MCF 10A (cell line): ENCODE results near the gene LHX1. TPM values are rescaled to one million over a fixed set of nuclear protein-coding genes. Genes with fewer than 3 reads are reported as not detected.

Experiments
- BruUV-seq: library from RNA; stranded (reverse); fragments of 400-500 nt; replicated peaks from 2 replicates; lab custom pipeline; 2021; lab: Mats Ljungman, UMichigan
- CTCF ChIA-PET: fragments of 300-600 bp; sonication (Branson Sonifier 250); formaldehyde crosslinking; extraction: SDS; loops from one replicate; lab custom pipeline; 2021; ENCODE audit warnings: antibody characterized with exemption, inconsistent platforms; lab: Yijun Ruan, JAX
- POLR2A ChIA-PET: fragments of 300-600, 350-650 bp; sonication (Branson Sonifier 250); formaldehyde crosslinking; extraction: SDS; loops from one replicate; lab custom pipeline; 2020; ENCODE audit warnings: antibody characterized with exemption, inconsistent platforms; lab: Yijun Ruan, JAX
- DNase-seq: peaks from one replicate; pipeline ENCODE4 v3.0.0-alpha.2; 2018; ENCODE audit not compliant: unreplicated experiment
- H3K27ac Mint-ChIP-seq: one replicate; pipeline ENCODE4 v1.8.0; 2022; ENCODE audit warnings: mild to moderate bottlenecking, low read depth, mixed read lengths; ENCODE audit not compliant: unreplicated experiment
- H3K27me3 Mint-ChIP-seq: one replicate; pipeline ENCODE4 v1.8.0; 2022; ENCODE audit warnings: mixed read lengths; ENCODE audit not compliant: insufficient read depth, unreplicated experiment
- H3K36me3 Mint-ChIP-seq: one replicate; pipeline ENCODE4 v1.8.0; 2022; ENCODE audit warnings: mild to moderate bottlenecking, moderate library complexity, mixed read lengths; ENCODE audit not compliant: insufficient read depth, unreplicated experiment
- H3K4me1 Mint-ChIP-seq: one replicate; pipeline ENCODE4 v1.8.0; 2022; ENCODE audit warnings: mixed read lengths; ENCODE audit not compliant: insufficient read depth, unreplicated experiment
- H3K4me3 Mint-ChIP-seq: one replicate; pipeline ENCODE4 v1.8.0; 2022; ENCODE audit warnings: mild to moderate bottlenecking, moderate library complexity, mixed read lengths; ENCODE audit not compliant: unreplicated experiment
- H3K9me3 Mint-ChIP-seq: one replicate; pipeline ENCODE4 v1.8.0; 2022; ENCODE audit warnings: mixed read lengths; ENCODE audit not compliant: unreplicated experiment
- CTCF ChIP-seq: fragments of 200-600 bp; IDR thresholded peaks from one replicate; pipeline ENCODE4 v1.8.0; 2022; ENCODE audit warnings: antibody characterized with exemption, mild to moderate bottlenecking; ENCODE audit not compliant: unreplicated experiment
- intact Hi-C: fragments of 100-400 bp; cut with micrococcal nuclease; formaldehyde crosslinking; loops from 2 replicates; pipeline ENCODE4 v1.14.1; 2022
- total RNA-seq: library from RNA; stranded (reverse); gene quantifications from 2 replicates; pipeline ENCODE4 v1.2.3, GENCODE V29; 2022

LHX1 gene
- total RNA-seq, 1 experiment from 2014 or later = not detected

- Mint-ChIP-seq H3K9me3 (no peaks in the 10 kb centered on the region), H3K36me3 (no peaks in the 10 kb centered on the region), H3K4me1 (peaks cover 9% of the 10 kb centered on the region), H3K4me3 (no peak overlapping the region), H3K27ac (no peak overlapping the region), H3K27me3 (peaks cover 10% of the 10 kb centered on the region)
- ChIA-PET CTCF (interaction anchor here (0.7 kb wide), 1 partner anchor 553 kb away, joined by 3 read pairs; no protein-coding TSS in a partner anchor), POLR2A (interaction anchor here (1.0 to 1.5 kb wide), 2 partner anchors 21 to 23 kb away, joined by 3 to 4 read pairs; no protein-coding TSS in a partner anchor)
- no peak for DNase-seq
- no peak for TF ChIP-seq CTCF
- no TSS peak for BruUV-seq
- intact Hi-C loops = no loop called here
Observed at GRCh38 chr17:36944553-36944952, 7.3 kb downstream of the LHX1 start.

GRCh38 chr17:36945140-36945539 is 7.9 kb downstream of the LHX1 start:
- TF ChIP-seq CTCF = no peak
- intact Hi-C loops = no loop called here
- Mint-ChIP-seq H3K36me3 (no peaks in the 10 kb centered on the region), H3K4me3 (no peak overlapping the region), H3K9me3 (no peaks in the 10 kb centered on the region), H3K27me3 (peaks cover 10% of the 10 kb centered on the region), H3K27ac (no peak overlapping the region), H3K4me1 (peaks cover 15% of the 10 kb centered on the region)
- POLR2A ChIA-PET = interaction anchor here (1.5 kb wide), 1 partner anchor 22 kb away, joined by 4 read pairs; no protein-coding TSS in a partner anchor
- DNase-seq = no peak
- BruUV-seq = no TSS peak
- CTCF ChIA-PET = no interaction called here

GRCh38 chr17:36945959-36946725 is 8.9 kb downstream of the LHX1 start:
- CTCF ChIA-PET = interaction anchor here (0.7 kb wide), 1 partner anchor 17 kb away, joined by 3 read pairs; no protein-coding TSS in a partner anchor

More at GRCh38 chr17:36945959-36946725, 8.9 kb downstream of the LHX1 start:
- POLR2A ChIA-PET = interaction anchor here (0.6 to 0.7 kb wide), 2 partner anchors 54 to 382 kb away, joined by 3 to 4 read pairs; no protein-coding TSS in a partner anchor
- BruUV-seq = no TSS peak
- H3K27me3 Mint-ChIP-seq = peaks cover 10% of the 10 kb centered on the region
- H3K9me3 Mint-ChIP-seq = no peaks in the 10 kb centered on the region
- no peak for DNase-seq
- no peak for TF ChIP-seq CTCF
- H3K27ac Mint-ChIP-seq = no peak overlapping the region
- no peaks in the 10 kb centered on the region for H3K36me3 Mint-ChIP-seq
- no peak overlapping the region for H3K4me3 Mint-ChIP-seq
- H3K4me1 Mint-ChIP-seq = peaks cover 15% of the 10 kb centered on the region
- intact Hi-C loops = no loop called here
